H1 (cell line): Measurements from ENCODE around the gene FOXN4. TPM values are rescaled to one million over a fixed set of nuclear protein-coding genes. Genes with fewer than 3 reads are reported as not detected.

Experiments
- CTCF ChIA-PET: fragments of 300-600 bp; sonication (Branson Sonifier 250); formaldehyde crosslinking; loops from one replicate; lab custom pipeline; 2021; ENCODE audit not compliant: partially characterized antibody; lab: Charles Lee
- POLR2A ChIA-PET: fragments of 300-600 bp; sonication (Branson Sonifier 250); formaldehyde crosslinking; loops from one replicate; lab custom pipeline; 2021; ENCODE audit warnings: inconsistent platforms; ENCODE audit not compliant: partially characterized antibody; lab: Charles Lee
- DNase-seq, 2 experiments: peaks; one replicate each; pipeline versions ENCODE4 v3.0.0 to v3.0.0-alpha.2; 2010 to 2022; ENCODE audit warnings: low spot score in 2 of 2, low read depth in 1 of 2, mixed read lengths in 1 of 2
- FAIRE-seq: peaks from 2 replicates; lab custom pipeline; 2011; peaks lifted over from hg19 to GRCh38; lab: Jason Lieb, UNC
- H2AFZ ChIP-seq: 2 replicates; pipeline ENCODE4 v1.8.1; 2012; ENCODE audit warnings: low read length, inconsistent platforms
- H2AK5ac ChIP-seq: 2 replicates; pipeline ENCODE4 v1.6.1; 2013; ENCODE audit warnings: low read depth, low read length
- H2BK120ac ChIP-seq: replicated peaks from 2 replicates; pipeline ENCODE3; 2013; ENCODE audit warnings: low read depth, low read length, inconsistent platforms
- H2BK12ac ChIP-seq: 2 replicates; pipeline ENCODE4 v1.6.1; 2013; ENCODE audit warnings: low read depth, low read length
- H2BK15ac ChIP-seq: 2 replicates; pipeline ENCODE4 v1.6.1; 2013; ENCODE audit warnings: low read length
- H2BK20ac ChIP-seq: 2 replicates; pipeline ENCODE4 v1.6.1; 2013; ENCODE audit warnings: low read length
- H2BK5ac ChIP-seq: 2 replicates; pipeline ENCODE4 v1.6.1; 2013; ENCODE audit warnings: low read depth, low read length
- H3K14ac ChIP-seq: 2 replicates; pipeline ENCODE4 v1.6.1; 2013; ENCODE audit warnings: inconsistent platforms; ENCODE audit not compliant: insufficient read length
- H3K18ac ChIP-seq: 2 replicates; pipeline ENCODE4 v1.6.1; 2013; ENCODE audit warnings: low read length; ENCODE audit errors: extremely low read depth
- H3K23ac ChIP-seq: 2 replicates; pipeline ENCODE4 v1.6.1; 2013; ENCODE audit warnings: inconsistent platforms; ENCODE audit not compliant: insufficient read length
- H3K23me2 ChIP-seq: 2 replicates; pipeline ENCODE4 v1.6.1; 2013; ENCODE audit warnings: low read depth, low read length
- H3K27ac ChIP-seq: 2 replicates; pipeline ENCODE4 v1.6.1; 2011; ENCODE audit warnings: low read depth, low read length, inconsistent platforms
- H3K27me3 ChIP-seq, 4 experiments: replicated peaks in 1 of 4; 1 replicate in 1 of 4; 2 replicates in 3 of 4; pipeline versions ENCODE4 v1.6.1 to v1.8.1; 2011 to 2013; ENCODE audit warnings: low read length in 3 of 4, mild to moderate bottlenecking in 3 of 4, inconsistent platforms in 2 of 4, mixed read lengths in 2 of 4, moderate library complexity in 1 of 4; ENCODE audit not compliant: control insufficient read depth in 3 of 4, insufficient read depth in 3 of 4; ENCODE audit errors: extremely low read depth in 1 of 4
- H3K36me3 ChIP-seq, 4 experiments: 2 replicates each; pipeline versions ENCODE4 v1.6.1 to v1.8.1; 2011 to 2013; ENCODE audit warnings: mild to moderate bottlenecking in 4 of 4, low read length in 3 of 4, moderate library complexity in 2 of 4, control low read depth in 1 of 4, inconsistent platforms in 1 of 4; ENCODE audit not compliant: insufficient read depth in 4 of 4, control insufficient read depth in 2 of 4
- H3K4ac ChIP-seq: replicated peaks from 2 replicates; pipeline ENCODE3; 2013; ENCODE audit warnings: low read length, low read depth, mixed read lengths, inconsistent platforms; ENCODE audit not compliant: insufficient read length
- H3K4me1 ChIP-seq, 4 experiments: replicated peaks in 1 of 4; 1 replicate in 1 of 4; 2 replicates in 3 of 4; pipeline versions ENCODE4 v1.6.1 to v1.8.1; 2011 to 2013; ENCODE audit warnings: low read length in 3 of 4, inconsistent platforms in 2 of 4, mixed read lengths in 1 of 4; ENCODE audit not compliant: insufficient read depth in 4 of 4, control insufficient read depth in 3 of 4
- H3K4me2 ChIP-seq, 2 experiments: 2 replicates each; pipeline versions ENCODE4 v1.6.1 to v1.8.1; 2011 to 2013; ENCODE audit warnings: low read depth in 2 of 2, low read length in 2 of 2, control low read depth in 1 of 2, inconsistent platforms in 1 of 2, mild to moderate bottlenecking in 1 of 2; ENCODE audit not compliant: insufficient read depth in 1 of 2
- H3K4me3 ChIP-seq, 4 experiments: fragments of 200-600, 300-600 bp in 1 of 4; sonication (generic), shearing (Covaris generic), sonication (Bioruptor Twin) in 1 of 4; 2 replicates each; pipeline versions ENCODE4 v1.5.1 to v1.8.1; 2011 to 2016; ENCODE audit warnings: low read length in 4 of 4, low read depth in 3 of 4, control low read depth in 2 of 4, inconsistent platforms in 2 of 4, mild to moderate bottlenecking in 2 of 4, mixed read lengths in 1 of 4, moderate library complexity in 1 of 4; ENCODE audit not compliant: insufficient read depth in 2 of 4; ENCODE audit errors: extremely low read depth in 1 of 4
- H3K56ac ChIP-seq: replicated peaks from 2 replicates; pipeline ENCODE3; 2013; ENCODE audit warnings: low read depth, mild to moderate bottlenecking, mixed read lengths, low read length, inconsistent platforms; ENCODE audit not compliant: insufficient read length
- H3K79me1 ChIP-seq: 2 replicates; pipeline ENCODE4 v1.6.1; 2013; ENCODE audit warnings: low read depth, low read length, control low read depth
- H3K79me2 ChIP-seq, 2 experiments: 2 replicates each; pipeline versions ENCODE4 v1.6.1 to v1.8.1; 2012 to 2013; ENCODE audit warnings: low read length in 2 of 2, mild to moderate bottlenecking in 2 of 2, inconsistent platforms in 1 of 2; ENCODE audit not compliant: insufficient read depth in 2 of 2, control insufficient read depth in 1 of 2
- H3K9ac ChIP-seq, 4 experiments: replicated peaks in 1 of 4; 1 replicate in 1 of 4; 2 replicates in 3 of 4; pipeline versions ENCODE4 v1.6.1 to v1.8.1; 2011 to 2013; ENCODE audit warnings: low read depth in 3 of 4, low read length in 3 of 4, control low read depth in 2 of 4, mild to moderate bottlenecking in 2 of 4, moderate library complexity in 2 of 4, inconsistent platforms in 1 of 4; ENCODE audit errors: extremely low read depth in 1 of 4
- H3K9me3 ChIP-seq, 2 experiments: 2 replicates each; pipeline versions ENCODE4 v1.6.1 to v1.8.1; 2012 to 2013; ENCODE audit warnings: mild to moderate bottlenecking in 2 of 2, moderate library complexity in 2 of 2, control low read depth in 1 of 2, inconsistent platforms in 1 of 2, low read depth in 1 of 2, low read length in 1 of 2, mixed read lengths in 1 of 2; ENCODE audit not compliant: insufficient read depth in 2 of 2
- H4K20me1 ChIP-seq, 2 experiments: replicated peaks in 1 of 2; 2 replicates each; pipeline versions ENCODE3 to v1.8.1; 2011 to 2013; ENCODE audit warnings: inconsistent platforms in 2 of 2, low read length in 2 of 2, mild to moderate bottlenecking in 1 of 2; ENCODE audit not compliant: insufficient read depth in 2 of 2, control insufficient read depth in 1 of 2
- H4K5ac ChIP-seq: 2 replicates; pipeline ENCODE4 v1.6.1; 2013; ENCODE audit warnings: low read length, low read depth, mixed read lengths, inconsistent platforms; ENCODE audit not compliant: insufficient read length
- H4K8ac ChIP-seq: 2 replicates; pipeline ENCODE4 v1.8.0; 2013; ENCODE audit warnings: mild to moderate bottlenecking, moderate library complexity, low read length, inconsistent platforms; ENCODE audit not compliant: insufficient read depth; ENCODE audit errors: extremely low read depth
- H4K91ac ChIP-seq: replicated peaks from 2 replicates; pipeline ENCODE3; 2013; ENCODE audit warnings: low read length, mixed read lengths, inconsistent platforms; ENCODE audit not compliant: insufficient read length
- POLR2A ChIP-seq, 2 experiments: IDR thresholded peaks; 1 replicate in 1 of 2; 2 replicates in 1 of 2; pipeline ENCODE4 v1.6.1; 2011; ENCODE audit warnings: low read depth in 2 of 2, low read length in 2 of 2, mild to moderate bottlenecking in 2 of 2; ENCODE audit errors: control extremely low read depth in 1 of 2
- POU5F1 ChIP-seq: IDR thresholded peaks from 2 replicates; pipeline ENCODE4 v1.6.1; 2011; ENCODE audit warnings: low read depth, mild to moderate bottlenecking, low read length, moderate library complexity
- SP1 ChIP-seq: IDR thresholded peaks from 2 replicates; pipeline ENCODE4 v1.6.1; 2011; ENCODE audit warnings: low read depth, low read length
- YY1 ChIP-seq: IDR thresholded peaks from 2 replicates; pipeline ENCODE4 v1.6.1; 2011; ENCODE audit warnings: low read depth, mild to moderate bottlenecking, low read length
- WGBS, 2 experiments: shearing (Covaris generic) in 1 of 2; methylation state at CpG; one replicate each; pipeline versions ENCODE4 v1.1.6 to v1.1.7; 2013 to 2015; ENCODE audit warnings: low lambda C conversion rate in 2 of 2, mixed read lengths in 2 of 2, inconsistent platforms in 1 of 2, low coverage in 1 of 2, missing lambda C conversion rate in 1 of 2; ENCODE audit not compliant: insufficient replicate concordance in 2 of 2, insufficient coverage in 1 of 2, insufficient read length in 1 of 2; ENCODE audit errors: extremely low coverage in 1 of 2, missing lambda C conversion rate in 1 of 2; 5-methylcytosine and 5-hydroxymethylcytosine counted together
- polyA plus RNA-seq, 7 experiments: library from polyadenylated mRNA; depleted of rRNA in 3 of 7; stranded (reverse) in 5 of 7; unstranded in 2 of 7; fragments of >200 nt in 5 of 7; fragments of 200-250 nt in 2 of 7; gene quantifications; 1 replicate in 5 of 7; 2 replicates in 1 of 7; 4 replicates in 1 of 7; pipeline versions ENCODE4 v1.2.1 to v1.2.3, GENCODE V29; 2011 to 2013; ENCODE audit warnings: missing spikeins in 2 of 7, mixed read lengths in 2 of 7
- total RNA-seq: library from RNA; stranded (reverse); fragmentation: NEBNext Ultra II Directional; extraction: Animal tissue kit (Norgen Biotek cat#: 25700); gene quantifications from 2 replicates; pipeline ENCODE4 v1.2.1, GENCODE V29; 2021

FOXN4 gene
- total and polyA plus RNA-seq, 2 of the 8 experiments (the other 6 are each of a cell fraction or from before 2014, with no cell fraction given) = 0.26 to 0.29 TPM

GRCh38 chr12:109240365-109240764, 68.7 kb downstream of the FOXN4 start:
- no peak overlapping the region for H4K5ac ChIP-seq
- POLR2A ChIA-PET = no interaction called here
- H3K79me1 ChIP-seq = no peaks in the 10 kb centered on the region
- no peak overlapping the region for H3K18ac ChIP-seq
- H4K91ac ChIP-seq = no peak overlapping the region
- no peak overlapping the region for H3K9ac ChIP-seq
- H3K9me3 ChIP-seq = no peaks in the 10 kb centered on the region
- H2BK5ac ChIP-seq = no peak overlapping the region
- DNase-seq = no peak
- TF ChIP-seq POLR2A (IDR thresholded peaks at IDR 0.05; ENCODE audit: control extremely low read depth in 1 of 2, low read depth in 2 of 2, low read length in 2 of 2) (no peak), POU5F1 (no peak), SP1 (no peak), YY1 (no peak)
- H4K8ac ChIP-seq = no peak overlapping the region
- no peak overlapping the region for H2AK5ac ChIP-seq
- H3K79me2 ChIP-seq = no peaks in the 10 kb centered on the region
- no peak overlapping the region for H3K23ac ChIP-seq
- H3K4me2 ChIP-seq = no peak overlapping the region
- peaks cover 0 to 20% (median 5%) of the 10 kb centered on the region in 4 experiments; a peak in 6 of 8 replicates for H3K36me3 ChIP-seq
- H3K27me3 ChIP-seq = no peaks in the 10 kb centered on the region
- H2AFZ ChIP-seq = no peak overlapping the region
- no peak overlapping the region for H2BK12ac ChIP-seq
- H3K4me1 ChIP-seq = no peaks in the 10 kb centered on the region
- no peak overlapping the region for H3K27ac ChIP-seq
- no peaks in the 10 kb centered on the region for H3K23me2 ChIP-seq
- no peak overlapping the region for H2BK15ac ChIP-seq
- H2BK120ac ChIP-seq = no peak overlapping the region
- no peaks in the 10 kb centered on the region for H4K20me1 ChIP-seq
- H3K14ac ChIP-seq = no peak overlapping the region
- H2BK20ac ChIP-seq = no peak overlapping the region
- no peak for FAIRE-seq
- WGBS, 2 experiments = 91% methylated on average over 2 of the region's 2 CpGs; no CpG with 5 or more reads in 1 of the 2 experiments
- CTCF ChIA-PET = no interaction called here
- H3K56ac ChIP-seq = no peak overlapping the region
- no peak overlapping the region for H3K4me3 ChIP-seq
- no peak overlapping the region for H3K4ac ChIP-seq
